ENCODE measurements around the gene STRBP. TPM values are rescaled to one million over a fixed set of nuclear protein-coding genes. Genes with fewer than 3 reads are reported as not detected.

The STRBP gene
- total and polyA plus RNA-seq, 2 of the 8 experiments (the other 6 are each of a cell fraction or from before 2014, with no cell fraction given), result 29.7 to 105 TPM

DNA sequence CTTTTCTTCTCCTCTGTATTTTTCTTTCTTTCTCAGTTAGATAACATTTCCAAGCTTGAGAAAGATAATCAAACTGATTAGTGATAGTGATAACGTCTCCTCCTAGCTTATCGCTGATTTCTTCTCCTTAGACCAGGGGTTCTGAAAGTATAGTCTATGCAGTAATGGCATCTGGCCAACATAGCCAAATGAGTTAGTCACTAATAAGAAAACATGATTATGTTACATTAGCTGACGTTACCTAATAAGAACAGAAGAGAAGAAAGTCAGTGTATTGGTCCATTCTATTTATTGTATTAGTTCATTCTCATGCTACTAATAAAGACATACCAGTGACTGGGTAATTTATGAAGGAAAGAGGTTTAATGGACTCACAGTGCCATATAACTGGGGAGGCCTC, 111.2 kb downstream of the STRBP start:
- TF ChIP-seq CHD1 (IDR thresholded peaks at IDR 0.05; ENCODE audit: low read depth, low read length) (no peak), NRF1 (IDR thresholded peaks at IDR 0.05; ENCODE audit: low read depth, low read length) (no peak), SRF (IDR thresholded peaks at IDR 0.05; ENCODE audit: low read depth, low read length) (no peak), RNF2 (IDR thresholded peaks at IDR 0.05; ENCODE audit: borderline replicate concordance, low read depth, low read length, missing control alignments, poor library complexity, severe bottlenecking) (no peak), NANOG (IDR thresholded peaks at IDR 0.05; ENCODE audit: insufficient read depth, low read depth, low read length, poor library complexity, severe bottlenecking) (no peak), SP1 (IDR thresholded peaks at IDR 0.05; ENCODE audit: low read depth, low read length) (no peak)
- TF ChIP-seq, protein P1, sequence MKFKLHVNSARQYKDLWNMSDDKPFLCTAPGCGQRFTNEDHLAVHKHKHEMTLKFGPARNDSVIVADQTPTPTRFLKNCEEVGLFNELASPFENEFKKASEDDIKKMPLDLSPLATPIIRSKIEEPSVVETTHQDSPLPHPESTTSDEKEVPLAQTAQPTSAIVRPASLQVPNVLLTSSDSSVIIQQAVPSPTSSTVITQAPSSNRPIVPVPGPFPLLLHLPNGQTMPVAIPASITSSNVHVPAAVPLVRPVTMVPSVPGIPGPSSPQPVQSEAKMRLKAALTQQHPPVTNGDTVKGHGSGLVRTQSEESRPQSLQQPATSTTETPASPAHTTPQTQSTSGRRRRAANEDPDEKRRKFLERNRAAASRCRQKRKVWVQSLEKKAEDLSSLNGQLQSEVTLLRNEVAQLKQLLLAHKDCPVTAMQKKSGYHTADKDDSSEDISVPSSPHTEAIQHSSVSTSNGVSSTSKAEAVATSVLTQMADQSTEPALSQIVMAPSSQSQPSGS (IDR thresholded peaks at IDR 0.05; ENCODE audit: low read length), result no peak
- ChIA-PET POLR2A (ENCODE audit: partially characterized antibody) (interaction anchor here (0.9 kb wide), 1 partner anchor 13 kb away, joined by 3 read pairs; no protein-coding TSS in a partner anchor), CTCF (ENCODE audit: partially characterized antibody) (interaction anchor here (0.7 kb wide), 1 partner anchor 76 kb away, joined by 3 read pairs; no protein-coding TSS in a partner anchor)
- H4K91ac ChIP-seq (replicated peaks; ENCODE audit: insufficient read length, low read length), result no peak overlapping the region
- DNase-seq (ENCODE audit: low read depth in 1 of 2, low spot score in 2 of 2), result no peak
- no peaks in the 10 kb centered on the region for H3K79me2 ChIP-seq (ENCODE audit: control insufficient read depth in 1 of 2, insufficient read depth in 2 of 2, low read length in 2 of 2)
- no peak for FAIRE-seq
- no peak overlapping the region for H3K27ac ChIP-seq (ENCODE audit: low read depth, low read length)
- H3K14ac ChIP-seq (ENCODE audit: insufficient read length), result no peak overlapping the region
- H4K20me1 ChIP-seq (replicated peaks in 1 of 2; ENCODE audit: control insufficient read depth in 1 of 2, insufficient read depth in 2 of 2, low read length in 2 of 2), result no peaks in the 10 kb centered on the region
- no peaks in the 10 kb centered on the region for H3K4me1 ChIP-seq (replicated peaks in 1 of 4; ENCODE audit: control insufficient read depth in 3 of 4, insufficient read depth in 4 of 4, low read length in 3 of 4)
- 86% methylated on average over 3 of the region's 3 CpGs; no CpG with 5 or more reads in 1 of the 2 experiments for WGBS, 2 experiments (ENCODE audit: extremely low coverage in 1 of 2, insufficient coverage in 1 of 2, insufficient read length in 1 of 2, insufficient replicate concordance in 2 of 2, low coverage in 1 of 2, low lambda C conversion rate in 2 of 2, missing lambda C conversion rate in 1 of 2)
- no peaks in the 10 kb centered on the region for H3K9me3 ChIP-seq (ENCODE audit: insufficient read depth in 2 of 2, low read depth in 1 of 2, low read length in 1 of 2)
- no peak overlapping the region for H2BK5ac ChIP-seq (ENCODE audit: low read depth, low read length)
- H3K18ac ChIP-seq (ENCODE audit: extremely low read depth, low read length), result no peak overlapping the region
- H3K27me3 ChIP-seq (replicated peaks in 1 of 4; ENCODE audit: control insufficient read depth in 3 of 4, extremely low read depth in 1 of 4, insufficient read depth in 3 of 4, low read length in 3 of 4), result no peaks in the 10 kb centered on the region
- H4K8ac ChIP-seq (ENCODE audit: extremely low read depth, insufficient read depth, low read length), result no peak overlapping the region
- H3K23me2 ChIP-seq (ENCODE audit: low read depth, low read length), result no peaks in the 10 kb centered on the region
- no peak overlapping the region for H2AK5ac ChIP-seq (ENCODE audit: low read depth, low read length)
- H3K4me3 ChIP-seq (ENCODE audit: extremely low read depth in 1 of 4, insufficient read depth in 2 of 4, low read depth in 3 of 4, low read length in 4 of 4), result no peak overlapping the region
- no peak overlapping the region for H2BK20ac ChIP-seq (ENCODE audit: low read length)
- H3K79me1 ChIP-seq (ENCODE audit: low read depth, low read length), result no peaks in the 10 kb centered on the region
- H2BK15ac ChIP-seq (ENCODE audit: low read length), result no peak overlapping the region
- H3K9ac ChIP-seq (replicated peaks in 1 of 4; ENCODE audit: extremely low read depth in 1 of 4, low read depth in 3 of 4, low read length in 3 of 4), result no peak overlapping the region
- peaks cover 0 to 21% (median 6%) of the 10 kb centered on the region in 4 experiments; a peak in 3 of 8 replicates for H3K36me3 ChIP-seq (ENCODE audit: control insufficient read depth in 2 of 4, insufficient read depth in 4 of 4, low read length in 3 of 4)
- no peak overlapping the region for H3K56ac ChIP-seq (replicated peaks; ENCODE audit: insufficient read length, low read depth, low read length)
- H3K4me2 ChIP-seq (ENCODE audit: insufficient read depth in 1 of 2, low read depth in 2 of 2, low read length in 2 of 2), result no peak overlapping the region
- H2BK120ac ChIP-seq (replicated peaks; ENCODE audit: low read depth, low read length), result no peak overlapping the region
- H4K5ac ChIP-seq (ENCODE audit: insufficient read length, low read depth, low read length), result no peak overlapping the region
- H2BK12ac ChIP-seq (ENCODE audit: low read depth, low read length), result no peak overlapping the region
- H3K4ac ChIP-seq (replicated peaks; ENCODE audit: insufficient read length, low read depth, low read length), result no peak overlapping the region
- H2AFZ ChIP-seq (ENCODE audit: low read length), result no peak overlapping the region
- no peak overlapping the region for H3K23ac ChIP-seq (ENCODE audit: insufficient read length)

All from H1 (cell line).